HG03045 (cell line): ENCODE measurements around the gene TIE1.

Experiments
- ATAC-seq: cut with Tn5 transposase; IDR thresholded peaks from one replicate; pipeline ENCODE4 v1.9.1; 2021; ENCODE audit warnings: mild to moderate bottlenecking, moderate library complexity; ENCODE audit not compliant: unreplicated experiment

Gene TIE1

GRCh38 chr1:43334453-43335205 lies 33.8 kb downstream of the TIE1 start:
- ATAC-seq = no peak

GRCh38 chr1:43337588-43337987 lies 36.8 kb downstream of the TIE1 start, which contains the start of gene MPL:
TSS of gene MPL (plus strand) at chr1:43337818. CDS start at chr1:43337849, 31 bp downstream.
- ATAC-seq = no peak

- no peak for ATAC-seq
Measured at GRCh38 chr1:43338001-43338400, 37.2 kb downstream of the TIE1 start.

- ATAC-seq = no peak
Measured at GRCh38 chr1:43339584-43340232, 38.9 kb downstream of the TIE1 start.

GRCh38 chr1:43340559-43340958 lies 39.8 kb downstream of the TIE1 start:
- ATAC-seq = no peak

- no peak for ATAC-seq
Measured at GRCh38 chr1:43344267-43344850, 43.6 kb downstream of the TIE1 start.

GRCh38 chr1:43345120-43345519 lies 44.3 kb downstream of the TIE1 start:
- no peak for ATAC-seq

- ATAC-seq = no peak
Measured at GRCh38 chr1:43346636-43347035, 45.9 kb downstream of the TIE1 start.

- no peak for ATAC-seq
Measured at GRCh38 chr1:43348343-43348808, 47.6 kb downstream of the TIE1 start.

- ATAC-seq = peak; percentile 71
Measured at GRCh38 chr1:43348809-43349593, 48.2 kb downstream of the TIE1 start.

GRCh38 chr1:43349594-43350306 lies 49.0 kb downstream of the TIE1 start:
- ATAC-seq = no peak

GRCh38 chr1:43350976-43351375 lies 50.2 kb downstream of the TIE1 start:
- no peak for ATAC-seq

- ATAC-seq = no peak
Measured at GRCh38 chr1:43351421-43352350, 50.9 kb downstream of the TIE1 start.

GRCh38 chr1:43352351-43352705 lies 51.5 kb downstream of the TIE1 start:
- ATAC-seq = no peak

- no peak for ATAC-seq
Measured at GRCh38 chr1:43352881-43353280, 52.1 kb downstream of the TIE1 start.

GRCh38 chr1:43354471-43354870 lies 53.7 kb downstream of the TIE1 start:
- ATAC-seq = no peak

GRCh38 chr1:43354936-43355335 lies 54.2 kb downstream of the TIE1 start:
- no peak for ATAC-seq

- ATAC-seq = no peak
Measured at GRCh38 chr1:43357251-43357650, 56.5 kb downstream of the TIE1 start.

GRCh38 chr1:43358121-43358745 lies 57.5 kb downstream of the TIE1 start:
- ATAC-seq = peak; percentile 4
